Measurements from ENCODE around the gene TMEM209. TPM values are rescaled to one million over a fixed set of nuclear protein-coding genes. Genes with fewer than 3 reads are reported as not detected.

Gene TMEM209
- total RNA-seq, 1 donor from 2014 or later: 15.1 TPM

- H3K4me3 ChIP-seq (ENCODE audit: insufficient read depth, low read depth, low read length): no peak overlapping the region
- H3K9ac ChIP-seq (ENCODE audit: low read length): no peak overlapping the region
- H4K20me1 ChIP-seq (ENCODE audit: insufficient read depth, low read length): no peaks in the 10 kb centered on the region
- Mint-ChIP-seq H3K4me1 (ENCODE audit: low read depth, unreplicated experiment) (no peaks in the 10 kb centered on the region), H3K9me3 (ENCODE audit: unreplicated experiment) (peaks cover 16% of the 10 kb centered on the region), H3K36me3 (ENCODE audit: low read depth, unreplicated experiment) (peaks cover 2% of the 10 kb centered on the region), H3K4me3 (ENCODE audit: unreplicated experiment) (no peak overlapping the region), H3K27me3 (ENCODE audit: low read depth, unreplicated experiment) (no peaks in the 10 kb centered on the region), H3K27ac (ENCODE audit: unreplicated experiment) (no peak overlapping the region)
- no peak overlapping the region for H3K4me2 ChIP-seq (ENCODE audit: low read length)
- H2AFZ ChIP-seq (ENCODE audit: low read depth, low read length): no peak overlapping the region
- no peaks in the 10 kb centered on the region for H3K9me3 ChIP-seq (ENCODE audit: insufficient read depth, low read depth, low read length)
- FAIRE-seq: no peak
- no peaks in the 10 kb centered on the region for H3K36me3 ChIP-seq (ENCODE audit: insufficient read depth, low read length)
- no peaks in the 10 kb centered on the region for H3K79me2 ChIP-seq (ENCODE audit: insufficient read depth, low read length)
- H3K4me1 ChIP-seq (ENCODE audit: insufficient read depth, low read length): no peaks in the 10 kb centered on the region
- no peaks in the 10 kb centered on the region for H3K27me3 ChIP-seq (ENCODE audit: insufficient read depth, low read length)
- H3K27ac ChIP-seq (ENCODE audit: low read depth, low read length): no peak overlapping the region
- DNase-seq (ENCODE audit: low read depth): no peak
- TF ChIP-seq EZH2 (IDR thresholded peaks at IDR 0.05; ENCODE audit: insufficient read depth, low read length) (no peak), CTCF (IDR thresholded peaks at IDR 0.05; ENCODE audit: insufficient read depth, low read depth, low read length) (no peak)
Measured at GRCh38 chr7:130228840-130229502, 23.8 kb upstream of the TMEM209 start.

DNA sequence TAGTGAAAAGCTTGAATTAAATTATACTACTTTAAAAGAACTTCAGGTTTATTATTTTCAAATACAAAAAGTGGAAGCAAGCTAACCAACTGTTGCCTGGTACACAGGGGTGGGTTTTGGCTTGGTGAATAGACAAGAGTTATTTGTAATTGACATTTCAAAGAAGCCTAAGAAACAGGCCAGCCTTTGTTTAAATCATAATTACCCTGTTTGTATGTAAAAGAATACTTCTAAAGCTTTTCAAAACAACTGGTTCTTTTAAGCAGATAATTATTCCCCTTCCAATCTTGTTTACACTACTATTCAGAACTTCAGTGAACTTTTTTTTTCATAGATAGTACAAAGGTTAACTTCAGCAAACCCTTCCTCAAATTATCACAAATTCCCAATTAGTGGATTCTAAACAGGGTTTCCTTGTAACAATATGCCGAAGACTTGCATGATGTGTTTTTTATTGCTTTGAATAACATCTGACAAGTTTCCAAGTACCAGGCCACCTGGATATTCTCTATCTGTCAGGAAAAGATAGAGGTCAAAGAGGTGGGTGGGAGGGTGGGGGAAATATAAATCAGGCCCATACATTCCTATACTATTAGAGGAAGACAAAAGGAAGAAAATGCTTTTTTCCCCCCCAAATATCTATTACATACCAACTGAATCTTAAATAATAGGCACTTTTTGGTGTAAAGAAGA, 22.8 kb upstream of the TMEM209 start:
- Mint-ChIP-seq H3K9me3 (ENCODE audit: unreplicated experiment) (peaks cover 16% of the 10 kb centered on the region), H3K4me1 (ENCODE audit: low read depth, unreplicated experiment) (no peaks in the 10 kb centered on the region), H3K36me3 (ENCODE audit: low read depth, unreplicated experiment) (peaks cover 2% of the 10 kb centered on the region), H3K27me3 (ENCODE audit: low read depth, unreplicated experiment) (no peaks in the 10 kb centered on the region), H3K4me3 (ENCODE audit: unreplicated experiment) (no peak overlapping the region), H3K27ac (ENCODE audit: unreplicated experiment) (no peak overlapping the region)
- H3K27ac ChIP-seq (ENCODE audit: low read depth, low read length): no peak overlapping the region
- TF ChIP-seq CTCF (IDR thresholded peaks at IDR 0.05; ENCODE audit: insufficient read depth, low read depth, low read length): no peak
- TF ChIP-seq EZH2 (IDR thresholded peaks at IDR 0.05; ENCODE audit: insufficient read depth, low read length): no peak
- H4K20me1 ChIP-seq (ENCODE audit: insufficient read depth, low read length): no peaks in the 10 kb centered on the region
- no peak overlapping the region for H3K9ac ChIP-seq (ENCODE audit: low read length)
- no peaks in the 10 kb centered on the region for H3K27me3 ChIP-seq (ENCODE audit: insufficient read depth, low read length)
- H2AFZ ChIP-seq (ENCODE audit: low read depth, low read length): no peak overlapping the region
- no peak overlapping the region for H3K4me2 ChIP-seq (ENCODE audit: low read length)
- DNase-seq (ENCODE audit: low read depth) (no peak), FAIRE-seq (no peak)
- H3K79me2 ChIP-seq (ENCODE audit: insufficient read depth, low read length): no peaks in the 10 kb centered on the region
- H3K9me3 ChIP-seq (ENCODE audit: insufficient read depth, low read depth, low read length): no peaks in the 10 kb centered on the region
- H3K36me3 ChIP-seq (ENCODE audit: insufficient read depth, low read length): no peaks in the 10 kb centered on the region
- no peaks in the 10 kb centered on the region for H3K4me1 ChIP-seq (ENCODE audit: insufficient read depth, low read length)
- no peak overlapping the region for H3K4me3 ChIP-seq (ENCODE audit: insufficient read depth, low read depth, low read length)

DNA sequence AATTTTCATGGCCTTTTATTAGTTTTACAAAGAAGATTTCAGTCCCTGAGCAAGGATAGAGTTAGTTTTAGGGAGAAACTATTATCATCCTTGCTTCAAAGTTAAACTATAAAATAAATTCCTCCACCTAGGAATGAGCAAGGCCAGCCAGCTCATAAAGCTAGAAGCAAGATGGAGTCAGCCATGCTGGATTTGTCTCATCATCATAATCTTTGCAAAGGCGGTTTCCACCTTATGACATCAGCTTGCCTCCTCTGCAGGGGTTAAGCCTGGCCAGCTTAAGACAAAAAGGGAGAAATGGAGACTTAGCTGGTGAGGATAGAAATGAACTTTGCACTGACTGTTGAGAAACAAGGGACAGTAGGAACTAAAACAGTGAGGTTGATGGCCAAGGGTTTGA, 21.1 kb upstream of the TMEM209 start:
- H2AFZ ChIP-seq (ENCODE audit: low read depth, low read length): no peak overlapping the region
- peak overlapping the region; percentile 23 for H3K27ac Mint-ChIP-seq (ENCODE audit: unreplicated experiment)

More for the DNA sequence above, 21.1 kb upstream of the TMEM209 start:
- FAIRE-seq (no peak), DNase-seq (ENCODE audit: low read depth) (no peak)
- peaks cover 12% of the 10 kb centered on the region for H3K9me3 Mint-ChIP-seq (ENCODE audit: unreplicated experiment)
- Histone ChIP-seq H3K4me1 (ENCODE audit: insufficient read depth, low read length) (no peaks in the 10 kb centered on the region), H4K20me1 (ENCODE audit: insufficient read depth, low read length) (no peaks in the 10 kb centered on the region), H3K9me3 (ENCODE audit: insufficient read depth, low read depth, low read length) (no peaks in the 10 kb centered on the region), H3K36me3 (ENCODE audit: insufficient read depth, low read length) (no peaks in the 10 kb centered on the region), H3K27me3 (ENCODE audit: insufficient read depth, low read length) (no peaks in the 10 kb centered on the region), H3K27ac (ENCODE audit: low read depth, low read length) (no peak overlapping the region), H3K4me2 (ENCODE audit: low read length) (no peak overlapping the region), H3K79me2 (ENCODE audit: insufficient read depth, low read length) (no peaks in the 10 kb centered on the region), H3K9ac (ENCODE audit: low read length) (no peak overlapping the region), H3K4me3 (ENCODE audit: insufficient read depth, low read depth, low read length) (no peak overlapping the region)
- H3K4me1 Mint-ChIP-seq (ENCODE audit: low read depth, unreplicated experiment): no peaks in the 10 kb centered on the region
- H3K27me3 Mint-ChIP-seq (ENCODE audit: low read depth, unreplicated experiment): no peaks in the 10 kb centered on the region
- H3K4me3 Mint-ChIP-seq (ENCODE audit: unreplicated experiment): no peak overlapping the region
- TF ChIP-seq CTCF (IDR thresholded peaks at IDR 0.05; ENCODE audit: insufficient read depth, low read depth, low read length) (no peak), EZH2 (IDR thresholded peaks at IDR 0.05; ENCODE audit: insufficient read depth, low read length) (no peak)
- peaks cover 2% of the 10 kb centered on the region for H3K36me3 Mint-ChIP-seq (ENCODE audit: low read depth, unreplicated experiment)

Data from astrocyte (in vitro differentiated cells and primary cell).